Panc1 (cell line): ENCODE measurements around the gene TMA16. TPM values are rescaled to one million over a fixed set of nuclear protein-coding genes. Genes with fewer than 3 reads are reported as not detected.

Source experiments
- ATAC-seq: fragments of 200-7000 bp; cut with Tn5 transposase; 2 replicates; pipeline ENCODE4 v1.9.1; 2020; ENCODE audit warnings: mild to moderate bottlenecking, moderate library complexity
- BruUV-seq: library from RNA; stranded (reverse); fragments of 400-500 nt; replicated peaks from 2 replicates; lab custom pipeline; 2021; lab: Mats Ljungman, UMichigan
- CTCF ChIA-PET: fragments of 300-600 bp; sonication (Branson Sonifier 250); formaldehyde crosslinking; loops from one replicate; lab custom pipeline; 2022; ENCODE audit warnings: antibody characterized with exemption; lab: Charles Lee
- POLR2A ChIA-PET: fragments of 300-600 bp; sonication (Branson Sonifier 250); formaldehyde crosslinking; loops from one replicate; lab custom pipeline; 2022; ENCODE audit warnings: antibody characterized with exemption; lab: Charles Lee
- DNase-seq: peaks from one replicate; pipeline ENCODE4 v3.0.0-alpha.2; 2010; ENCODE audit warnings: low read depth, low spot score
- H3K27ac ChIP-seq: 2 replicates; pipeline ENCODE4 v1.5.1; 2011; ENCODE audit warnings: mild to moderate bottlenecking, low read length, inconsistent platforms
- H3K27me3 ChIP-seq: fragments of 200-500 bp; sonication (Bioruptor generic); 2 replicates; pipeline ENCODE4 v1.6.0; 2014; ENCODE audit warnings: low read length, inconsistent platforms; ENCODE audit not compliant: control insufficient read depth, insufficient read depth
- H3K36me3 ChIP-seq: fragments of 200-500 bp; sonication (Bioruptor generic); 2 replicates; pipeline ENCODE4 v1.5.1; 2014; ENCODE audit warnings: inconsistent platforms, mild to moderate bottlenecking, low read length, moderate library complexity; ENCODE audit not compliant: control insufficient read depth, insufficient read depth
- H3K4me1 ChIP-seq: 2 replicates; pipeline ENCODE4 v1.5.1; 2011; ENCODE audit warnings: inconsistent platforms, mild to moderate bottlenecking, low read length, moderate library complexity; ENCODE audit not compliant: control insufficient read depth, insufficient read depth
- H3K4me3 ChIP-seq, 2 experiments: 2 replicates each; pipeline ENCODE4 v1.5.1; 2011 to 2012; ENCODE audit warnings: low read depth in 2 of 2, low read length in 2 of 2, mild to moderate bottlenecking in 2 of 2, inconsistent platforms in 1 of 2, moderate library complexity in 1 of 2
- H3K9me3 ChIP-seq: fragments of 200-500 bp; sonication (Bioruptor generic); 2 replicates; pipeline ENCODE4 v1.5.1; 2014; ENCODE audit warnings: low read depth, mild to moderate bottlenecking, inconsistent platforms, low read length, moderate library complexity; ENCODE audit not compliant: control insufficient read depth, insufficient read depth
- POLR2AphosphoS5 ChIP-seq: IDR thresholded peaks from 2 replicates; pipeline ENCODE4 v1.6.1; 2012; ENCODE audit warnings: mild to moderate bottlenecking, low read depth, low read length, moderate library complexity
- SIN3A ChIP-seq: IDR thresholded peaks from 2 replicates; pipeline ENCODE4 v1.6.1; 2012; ENCODE audit warnings: low read depth, mild to moderate bottlenecking, low read length, moderate library complexity, borderline replicate concordance; ENCODE audit not compliant: insufficient read depth
- TCF7L2 ChIP-seq: IDR thresholded peaks from 2 replicates; pipeline ENCODE4 v1.6.1; 2011; ENCODE audit warnings: mild to moderate bottlenecking, low read depth, low read length, inconsistent platforms
- in situ Hi-C: cut with HindIII; loops from 2 replicates; pipeline ENCODE4 v1.10.0; 2016; ENCODE audit warnings: low sequenced_read_pairs, low pct_unique_long_range_greater_than_20kb
- intact Hi-C: fragments of 100-400 bp; cut with micrococcal nuclease; formaldehyde crosslinking; loops from one replicate; pipeline ENCODE4 v1.10.0; 2022; ENCODE audit not compliant: unreplicated experiment
- total RNA-seq: library from RNA; stranded (reverse); gene quantifications from one replicate; pipeline ENCODE4 v1.2.1, GENCODE V29; 2021; ENCODE audit not compliant: unreplicated experiment
- TF ChIP-seq, protein P1 (sequence below), 2 experiments: IDR thresholded peaks; 2 replicates each; pipeline ENCODE4 v1.6.1; 2011 to 2012; ENCODE audit warnings: low read depth in 2 of 2, control low read depth in 1 of 2, low read length in 1 of 2, mild to moderate bottlenecking in 1 of 2, moderate library complexity in 1 of 2; ENCODE audit not compliant: insufficient read depth in 1 of 2
- TF ChIP-seq, protein P2 (sequence below): fragments of 450-650 bp; IDR thresholded peaks from 2 replicates; pipeline ENCODE4 v1.5.1; 2017; ENCODE audit warnings: mild to moderate bottlenecking

Gene TMA16
- total RNA-seq, 1 experiment from 2014 or later: 26.9 TPM

DNA sequence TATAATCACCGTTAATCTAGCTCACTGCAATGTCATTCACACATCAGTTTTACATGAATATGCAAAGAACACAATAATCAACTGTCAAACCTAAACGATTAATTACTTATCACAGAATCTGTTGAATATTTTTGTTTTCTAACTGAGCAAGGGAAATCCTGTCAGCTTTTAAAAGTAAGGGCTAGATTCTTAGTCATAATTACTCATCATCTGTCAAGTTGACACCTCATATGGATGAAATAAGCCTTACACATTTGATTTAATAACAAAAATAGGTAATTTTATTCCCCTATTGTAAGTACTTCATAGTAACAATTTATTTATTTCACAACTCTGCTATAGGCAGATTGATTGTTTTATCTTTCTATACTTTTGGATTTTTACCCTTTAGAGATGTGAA lies 32.7 kb downstream of the TMA16 start:
- BruUV-seq: no TSS peak
- no peak overlapping the region for H3K27ac ChIP-seq
- TF ChIP-seq TCF7L2 (no peak), SIN3A (no peak), POLR2AphosphoS5 (no peak)
- TF ChIP-seq, protein P1, sequence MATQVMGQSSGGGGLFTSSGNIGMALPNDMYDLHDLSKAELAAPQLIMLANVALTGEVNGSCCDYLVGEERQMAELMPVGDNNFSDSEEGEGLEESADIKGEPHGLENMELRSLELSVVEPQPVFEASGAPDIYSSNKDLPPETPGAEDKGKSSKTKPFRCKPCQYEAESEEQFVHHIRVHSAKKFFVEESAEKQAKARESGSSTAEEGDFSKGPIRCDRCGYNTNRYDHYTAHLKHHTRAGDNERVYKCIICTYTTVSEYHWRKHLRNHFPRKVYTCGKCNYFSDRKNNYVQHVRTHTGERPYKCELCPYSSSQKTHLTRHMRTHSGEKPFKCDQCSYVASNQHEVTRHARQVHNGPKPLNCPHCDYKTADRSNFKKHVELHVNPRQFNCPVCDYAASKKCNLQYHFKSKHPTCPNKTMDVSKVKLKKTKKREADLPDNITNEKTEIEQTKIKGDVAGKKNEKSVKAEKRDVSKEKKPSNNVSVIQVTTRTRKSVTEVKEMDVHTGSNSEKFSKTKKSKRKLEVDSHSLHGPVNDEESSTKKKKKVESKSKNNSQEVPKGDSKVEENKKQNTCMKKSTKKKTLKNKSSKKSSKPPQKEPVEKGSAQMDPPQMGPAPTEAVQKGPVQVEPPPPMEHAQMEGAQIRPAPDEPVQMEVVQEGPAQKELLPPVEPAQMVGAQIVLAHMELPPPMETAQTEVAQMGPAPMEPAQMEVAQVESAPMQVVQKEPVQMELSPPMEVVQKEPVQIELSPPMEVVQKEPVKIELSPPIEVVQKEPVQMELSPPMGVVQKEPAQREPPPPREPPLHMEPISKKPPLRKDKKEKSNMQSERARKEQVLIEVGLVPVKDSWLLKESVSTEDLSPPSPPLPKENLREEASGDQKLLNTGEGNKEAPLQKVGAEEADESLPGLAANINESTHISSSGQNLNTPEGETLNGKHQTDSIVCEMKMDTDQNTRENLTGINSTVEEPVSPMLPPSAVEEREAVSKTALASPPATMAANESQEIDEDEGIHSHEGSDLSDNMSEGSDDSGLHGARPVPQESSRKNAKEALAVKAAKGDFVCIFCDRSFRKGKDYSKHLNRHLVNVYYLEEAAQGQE (IDR thresholded peaks at IDR 0.05; ENCODE audit: insufficient read depth in 1 of 2, low read depth in 2 of 2, low read length in 1 of 2): no peak
- TF ChIP-seq, protein P2, sequence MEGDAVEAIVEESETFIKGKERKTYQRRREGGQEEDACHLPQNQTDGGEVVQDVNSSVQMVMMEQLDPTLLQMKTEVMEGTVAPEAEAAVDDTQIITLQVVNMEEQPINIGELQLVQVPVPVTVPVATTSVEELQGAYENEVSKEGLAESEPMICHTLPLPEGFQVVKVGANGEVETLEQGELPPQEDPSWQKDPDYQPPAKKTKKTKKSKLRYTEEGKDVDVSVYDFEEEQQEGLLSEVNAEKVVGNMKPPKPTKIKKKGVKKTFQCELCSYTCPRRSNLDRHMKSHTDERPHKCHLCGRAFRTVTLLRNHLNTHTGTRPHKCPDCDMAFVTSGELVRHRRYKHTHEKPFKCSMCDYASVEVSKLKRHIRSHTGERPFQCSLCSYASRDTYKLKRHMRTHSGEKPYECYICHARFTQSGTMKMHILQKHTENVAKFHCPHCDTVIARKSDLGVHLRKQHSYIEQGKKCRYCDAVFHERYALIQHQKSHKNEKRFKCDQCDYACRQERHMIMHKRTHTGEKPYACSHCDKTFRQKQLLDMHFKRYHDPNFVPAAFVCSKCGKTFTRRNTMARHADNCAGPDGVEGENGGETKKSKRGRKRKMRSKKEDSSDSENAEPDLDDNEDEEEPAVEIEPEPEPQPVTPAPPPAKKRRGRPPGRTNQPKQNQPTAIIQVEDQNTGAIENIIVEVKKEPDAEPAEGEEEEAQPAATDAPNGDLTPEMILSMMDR: no peak
- in situ Hi-C loops: no loop called here
- no peaks in the 10 kb centered on the region for H3K27me3 ChIP-seq
- ChIA-PET CTCF (no interaction called here), POLR2A (no interaction called here)
- H3K4me3 ChIP-seq: no peak overlapping the region
- DNase-seq (no peak), ATAC-seq (no peak)
- H3K4me1 ChIP-seq: no peaks in the 10 kb centered on the region
- intact Hi-C loops: no loop called here
- H3K9me3 ChIP-seq: no peaks in the 10 kb centered on the region
- peaks cover 36% of the 10 kb centered on the region; the same call in 1 of the 2 replicates for H3K36me3 ChIP-seq

DNA sequence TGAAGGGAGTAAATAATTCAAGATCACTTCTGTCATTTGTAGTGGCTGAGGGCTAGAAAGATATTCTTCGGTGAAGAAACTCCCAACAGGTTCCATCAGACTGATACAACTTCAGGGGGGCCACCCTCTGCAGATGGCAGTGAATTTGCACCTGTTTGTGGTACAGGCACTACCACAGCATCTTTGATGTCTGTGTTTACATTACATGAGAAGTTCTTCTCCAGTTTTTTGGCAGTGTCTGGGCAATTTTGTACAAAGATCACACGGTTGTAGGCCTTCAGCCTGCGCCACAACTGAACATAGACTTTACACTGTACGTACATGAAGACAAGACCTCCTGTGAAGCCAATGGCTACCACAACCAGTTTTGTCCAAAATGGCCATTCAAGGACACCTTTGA lies 34.2 kb downstream of the TMA16 start:
- Histone ChIP-seq H3K4me3 (no peak overlapping the region), H3K4me1 (no peaks in the 10 kb centered on the region), H3K9me3 (no peaks in the 10 kb centered on the region), H3K36me3 (peaks cover 31% of the 10 kb centered on the region; the same call in 1 of the 2 replicates), H3K27ac (no peak overlapping the region), H3K27me3 (no peaks in the 10 kb centered on the region)
- no peak for ATAC-seq
- intact Hi-C loops: no loop called here
- POLR2A ChIA-PET: no interaction called here
- in situ Hi-C loops: no loop called here
- CTCF ChIA-PET: no interaction called here
- no TSS peak for BruUV-seq
- TF ChIP-seq SIN3A (no peak), POLR2AphosphoS5 (no peak), TCF7L2 (no peak)
- TF ChIP-seq, protein P2: no peak
- TF ChIP-seq, protein P1 (IDR thresholded peaks at IDR 0.05; ENCODE audit: insufficient read depth in 1 of 2, low read depth in 2 of 2, low read length in 1 of 2): no peak
- DNase-seq: no peak
